NCI-H2029 treated with DMSO at 0.1 percent for 48 hours (cell line): Measurements from ENCODE around the gene NTRK1.

Experiments used
- DNase-seq: peaks from one replicate; lab custom pipeline; 2025; lab: John Stamatoyannopoulos, UW

NTRK1 gene

GRCh38 chr1:156860628-156861423 is at the start of gene NTRK1:
TSS of gene NTRK1 (plus strand) at chr1:156860865. CDS start at chr1:156860935, 70 bp downstream.
- no peak for DNase-seq

- no peak for DNase-seq
These were observed 49.5 kb upstream of the NTRK1 start for GRCh38 chr1:156811168-156811567.

GRCh38 chr1:156812293-156812990 is 48.2 kb upstream of the NTRK1 start:
- DNase-seq: no peak

- no peak for DNase-seq
These were observed 47.4 kb upstream of the NTRK1 start for GRCh38 chr1:156813298-156813697.

GRCh38 chr1:156813750-156814570 is 46.7 kb upstream of the NTRK1 start:
- DNase-seq: no peak

- no peak for DNase-seq
These were observed 45.9 kb upstream of the NTRK1 start for GRCh38 chr1:156814571-156815260.

GRCh38 chr1:156815307-156815826 is 45.3 kb upstream of the NTRK1 start:
- DNase-seq: no peak

GRCh38 chr1:156815961-156816422 is 44.7 kb upstream of the NTRK1 start:
- no peak for DNase-seq

GRCh38 chr1:156816561-156817328 is 43.9 kb upstream of the NTRK1 start, which contains the start of gene SH2D2A:
TSS of gene SH2D2A (minus strand) at chr1:156816848. CDS start at chr1:156816708, 140 bp downstream.
- DNase-seq: no peak

- DNase-seq: no peak
These were observed 38.9 kb upstream of the NTRK1 start for GRCh38 chr1:156821801-156822200.

- no peak for DNase-seq
These were observed 38.0 kb upstream of the NTRK1 start for GRCh38 chr1:156822680-156823079.

GRCh38 chr1:156823210-156823790 is 37.4 kb upstream of the NTRK1 start:
- DNase-seq: no peak

GRCh38 chr1:156826630-156827029 is 34.0 kb upstream of the NTRK1 start:
- no peak for DNase-seq

GRCh38 chr1:156828400-156829124 is 32.1 kb upstream of the NTRK1 start:
- no peak for DNase-seq

GRCh38 chr1:156832434-156832833 is 28.2 kb upstream of the NTRK1 start:
- no peak for DNase-seq

- DNase-seq: no peak
These were observed 27.1 kb upstream of the NTRK1 start for GRCh38 chr1:156833603-156834002.

GRCh38 chr1:156834322-156834721 is 26.3 kb upstream of the NTRK1 start:
- DNase-seq: no peak

- DNase-seq: no peak
These were observed 24.5 kb upstream of the NTRK1 start for GRCh38 chr1:156836041-156836654.

- DNase-seq: no peak
These were observed 23.8 kb upstream of the NTRK1 start for GRCh38 chr1:156836892-156837291.
